Gastrocnemius medialis (tissue), 4 donors: Measurements from ENCODE around the gene SLC18B1. TPM values are rescaled to one million over a fixed set of nuclear protein-coding genes. Genes with fewer than 3 reads are reported as not detected.

ENCODE experiments used
- ATAC-seq, 2 donors: fragments of 150-250 bp; one replicate each; pipeline ENCODE4 v1.9.1; 2016
- DNase-seq, 2 donors: peaks; one replicate each; pipeline ENCODE4 v3.0.0-alpha.2; 2019
- H3K27ac ChIP-seq, 4 donors: fragments of 200-600 bp; sonication (generic); 1 replicate in 1 of 4; 2 replicates in 3 of 4; pipeline ENCODE4 v1.5.1; 2016 to 2018; ENCODE audit warnings: mild to moderate bottlenecking in 2 of 4, moderate library complexity in 1 of 4
- H3K27me3 ChIP-seq, 3 donors: fragments of 200-600 bp; sonication (generic) in 2 of 3; 1 replicate in 1 of 3; 2 replicates in 2 of 3; pipeline versions ENCODE4 v1.5.1 to v1.6.0; 2016 to 2019; ENCODE audit warnings: mild to moderate bottlenecking in 1 of 3, moderate library complexity in 1 of 3
- H3K36me3 ChIP-seq, 2 donors: fragments of 200-600 bp; sonication (generic) in 1 of 2; one replicate each; pipeline ENCODE4 v1.5.1; 2017 to 2018
- H3K4me1 ChIP-seq, 2 donors: fragments of 200-600 bp; sonication (generic) in 1 of 2; one replicate each; pipeline ENCODE4 v1.5.1; 2016 to 2017; ENCODE audit warnings: mild to moderate bottlenecking in 2 of 2
- H3K4me3 ChIP-seq, 4 donors: fragments of 200-600 bp; sonication (generic) in 3 of 4; 1 replicate in 1 of 4; 2 replicates in 3 of 4; pipeline ENCODE4 v1.5.1; 2016 to 2019; ENCODE audit warnings: mild to moderate bottlenecking in 2 of 4
- H3K9me3 ChIP-seq, 3 donors: fragments of 200-600 bp; sonication (generic) in 2 of 3; 1 replicate in 1 of 3; 2 replicates in 2 of 3; pipeline ENCODE4 v1.5.1; 2016 to 2019
- POLR2A ChIP-seq, 2 donors: fragments of 450-650 bp; IDR thresholded peaks; one replicate each; pipeline ENCODE4 v1.6.1; 2017; ENCODE audit warnings: antibody characterized with exemption in 2 of 2, mild to moderate bottlenecking in 2 of 2, moderate library complexity in 2 of 2
- in situ Hi-C, 4 donors: fragments of 200-750 bp; cut with MboI; loops; one replicate each; pipeline versions ENCODE4 v1.15.0 to v1.8.0; 2017; ENCODE audit warnings: low sequenced_read_pairs in 4 of 4
- intact Hi-C: fragments of 100-400 bp; cut with DNase I; formaldehyde crosslinking; loops from one replicate; pipeline ENCODE4 v1.15.1; 2023; ENCODE audit warnings: low total_unique reads
- total RNA-seq, 4 donors: library from RNA; depleted of rRNA; stranded (reverse); fragments of >200 nt; gene quantifications; one replicate each; pipeline versions ENCODE4 v1.1.0 to v1.2.3, GENCODE V29; 2016
- TF ChIP-seq, protein P1 (sequence below), 5 experiments: fragments of 450-650 bp in 3 of 5; fragments of 200-600 bp in 2 of 5; sonication (generic) in 2 of 5; IDR thresholded peaks in 4 of 5; conservative IDR thresholded peaks in 1 of 5; 1 replicate in 4 of 5; 2 replicates in 1 of 5; pipeline ENCODE4 v1.5.1; 2016 to 2019; ENCODE audit warnings: antibody characterized with exemption in 5 of 5, mild to moderate bottlenecking in 3 of 5, moderate library complexity in 3 of 5

SLC18B1 gene
- total RNA-seq, 4 donors from 2014 or later = 0.58 to 7.4 (median 1.5) TPM

DNA sequence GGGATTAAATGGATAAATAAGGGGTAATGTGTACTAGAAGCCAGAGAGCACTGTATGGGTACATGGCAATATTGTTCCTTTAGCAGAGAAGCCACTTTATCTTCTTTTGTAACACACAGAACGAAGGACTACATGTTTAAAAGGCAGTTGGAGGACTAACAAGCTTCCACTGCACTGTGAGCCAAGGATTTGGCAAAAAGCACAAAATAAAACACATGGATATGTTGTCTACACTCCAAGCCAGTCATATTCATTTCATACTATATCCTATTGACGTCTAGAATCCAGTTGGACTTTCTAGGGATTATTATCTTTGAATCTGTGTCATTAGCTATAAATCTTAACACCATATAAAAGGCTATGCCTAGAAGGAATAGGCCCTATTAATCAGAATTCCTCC lies 3.0 kb downstream of the SLC18B1 start:
- H3K4me1 ChIP-seq = peaks cover 6 to 7% of the 10 kb centered on the region in 2 donors
- intact Hi-C loops = no loop called here
- H3K36me3 ChIP-seq = no peaks in the 10 kb centered on the region
- no peak overlapping the region for H3K27ac ChIP-seq
- DNase-seq = no peak
- no peak for ATAC-seq
- no peak overlapping the region for H3K4me3 ChIP-seq
- in situ Hi-C loops = loop anchor here in 1 of 4 donors (25.0 kb wide), 1 partner anchor 258 kb away; the partner anchor contains the start of gene TAAR9
- TF ChIP-seq POLR2A (IDR thresholded peaks at IDR 0.05) = no peak
- TF ChIP-seq, protein P1, sequence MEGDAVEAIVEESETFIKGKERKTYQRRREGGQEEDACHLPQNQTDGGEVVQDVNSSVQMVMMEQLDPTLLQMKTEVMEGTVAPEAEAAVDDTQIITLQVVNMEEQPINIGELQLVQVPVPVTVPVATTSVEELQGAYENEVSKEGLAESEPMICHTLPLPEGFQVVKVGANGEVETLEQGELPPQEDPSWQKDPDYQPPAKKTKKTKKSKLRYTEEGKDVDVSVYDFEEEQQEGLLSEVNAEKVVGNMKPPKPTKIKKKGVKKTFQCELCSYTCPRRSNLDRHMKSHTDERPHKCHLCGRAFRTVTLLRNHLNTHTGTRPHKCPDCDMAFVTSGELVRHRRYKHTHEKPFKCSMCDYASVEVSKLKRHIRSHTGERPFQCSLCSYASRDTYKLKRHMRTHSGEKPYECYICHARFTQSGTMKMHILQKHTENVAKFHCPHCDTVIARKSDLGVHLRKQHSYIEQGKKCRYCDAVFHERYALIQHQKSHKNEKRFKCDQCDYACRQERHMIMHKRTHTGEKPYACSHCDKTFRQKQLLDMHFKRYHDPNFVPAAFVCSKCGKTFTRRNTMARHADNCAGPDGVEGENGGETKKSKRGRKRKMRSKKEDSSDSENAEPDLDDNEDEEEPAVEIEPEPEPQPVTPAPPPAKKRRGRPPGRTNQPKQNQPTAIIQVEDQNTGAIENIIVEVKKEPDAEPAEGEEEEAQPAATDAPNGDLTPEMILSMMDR (IDR thresholded peaks at IDR 0.05 in 4 of 5, conservative IDR thresholded peaks at IDR 0.05 in 1 of 5) = no peak
- no peaks in the 10 kb centered on the region for H3K27me3 ChIP-seq
- no peaks in the 10 kb centered on the region for H3K9me3 ChIP-seq

DNA sequence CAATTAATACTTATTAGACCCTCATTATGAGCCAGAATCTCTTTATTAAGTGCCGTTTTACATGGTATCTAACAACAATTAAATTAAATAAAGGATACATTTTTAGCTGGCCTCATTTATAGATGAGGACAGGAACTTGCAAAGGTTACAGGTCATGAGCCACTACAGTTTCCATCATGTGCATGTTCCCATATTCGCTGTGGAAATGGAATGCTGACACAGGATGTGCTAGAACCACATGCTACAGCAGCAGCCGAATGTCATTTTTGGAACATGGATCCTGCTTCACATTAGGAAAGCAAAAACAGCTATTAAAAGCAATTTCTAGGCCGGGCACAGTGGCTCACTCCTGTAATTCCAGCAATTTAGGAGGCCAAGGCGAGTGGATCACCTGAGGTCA lies 5.9 kb downstream of the SLC18B1 start:
- no peaks in the 10 kb centered on the region for H3K9me3 ChIP-seq
- peaks cover 0 to 1% of the 10 kb centered on the region in 2 donors for H3K4me1 ChIP-seq
- H3K4me3 ChIP-seq = no peak overlapping the region
- in situ Hi-C loops (loop anchor here in 1 of 4 donors (25.0 kb wide), 1 partner anchor 255 kb away; the partner anchor contains the start of gene TAAR9), intact Hi-C loops (no loop called here)
- H3K27me3 ChIP-seq = no peaks in the 10 kb centered on the region
- no peak for DNase-seq
- TF ChIP-seq, protein P1 (IDR thresholded peaks at IDR 0.05 in 4 of 5, conservative IDR thresholded peaks at IDR 0.05 in 1 of 5) = no peak
- no peak for TF ChIP-seq POLR2A (IDR thresholded peaks at IDR 0.05)
- no peak overlapping the region for H3K27ac ChIP-seq
- H3K36me3 ChIP-seq = no peaks in the 10 kb centered on the region
- ATAC-seq = no peak

DNA sequence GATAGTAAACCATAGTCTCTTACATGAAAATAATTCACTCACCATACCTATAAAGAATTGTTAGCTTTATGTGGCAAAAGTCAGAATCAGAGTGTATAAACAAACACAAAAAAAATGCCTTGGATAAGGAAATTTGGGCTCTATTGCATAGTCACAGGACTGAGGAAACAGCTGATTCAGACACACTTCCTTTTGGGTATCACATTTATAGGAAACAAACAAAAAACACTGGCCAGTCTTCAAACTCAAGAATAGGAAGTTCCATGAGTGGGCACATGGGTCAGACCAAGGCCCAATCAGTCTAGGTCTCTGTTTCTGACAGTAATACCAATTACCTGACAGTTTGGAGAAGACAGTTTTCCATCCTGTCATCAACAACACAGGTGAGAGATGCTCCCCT lies 8.0 kb downstream of the SLC18B1 start:
- intact Hi-C loops = no loop called here
- Histone ChIP-seq H3K27me3 (no peaks in the 10 kb centered on the region), H3K27ac (no peak overlapping the region), H3K4me1 (no peaks in the 10 kb centered on the region), H3K36me3 (no peaks in the 10 kb centered on the region), H3K9me3 (no peaks in the 10 kb centered on the region), H3K4me3 (no peak overlapping the region)
- DNase-seq = no peak
- in situ Hi-C loops = loop anchor here in 1 of 4 donors (25.0 kb wide), 1 partner anchor 253 kb away; the partner anchor contains the start of gene TAAR9
- no peak for ATAC-seq
- no peak for TF ChIP-seq POLR2A (IDR thresholded peaks at IDR 0.05)
- TF ChIP-seq, protein P1 (IDR thresholded peaks at IDR 0.05 in 4 of 5, conservative IDR thresholded peaks at IDR 0.05 in 1 of 5) = no peak

- no peak for TF ChIP-seq POLR2A (IDR thresholded peaks at IDR 0.05)
- TF ChIP-seq, protein P1 (IDR thresholded peaks at IDR 0.05 in 4 of 5, conservative IDR thresholded peaks at IDR 0.05 in 1 of 5) = no peak
- no peaks in the 10 kb centered on the region for H3K4me1 ChIP-seq
- H3K27ac ChIP-seq = no peak overlapping the region
- no peaks in the 10 kb centered on the region for H3K27me3 ChIP-seq
- H3K36me3 ChIP-seq = no peaks in the 10 kb centered on the region
- intact Hi-C loops (no loop called here), in situ Hi-C loops (loop anchor here in 1 of 4 donors (25.0 kb wide), 1 partner anchor 252 kb away; the partner anchor contains the start of gene TAAR9)
- no peak overlapping the region for H3K4me3 ChIP-seq
- no peaks in the 10 kb centered on the region for H3K9me3 ChIP-seq
- ATAC-seq (no peak), DNase-seq (no peak)
These were observed 9.1 kb downstream of the SLC18B1 start for GRCh38 chr6:132789396-132789776.
